Ishikawa (cell line): ENCODE results near the gene ST7.

Source experiments
- RAD21 ChIP-seq: IDR thresholded peaks from 2 replicates; pipeline ENCODE4 v1.6.1; 2012; ENCODE audit warnings: low read depth
- TF ChIP-seq, protein P1 (sequence below): IDR thresholded peaks from 2 replicates; pipeline ENCODE4 v1.6.1; 2012

DNA sequence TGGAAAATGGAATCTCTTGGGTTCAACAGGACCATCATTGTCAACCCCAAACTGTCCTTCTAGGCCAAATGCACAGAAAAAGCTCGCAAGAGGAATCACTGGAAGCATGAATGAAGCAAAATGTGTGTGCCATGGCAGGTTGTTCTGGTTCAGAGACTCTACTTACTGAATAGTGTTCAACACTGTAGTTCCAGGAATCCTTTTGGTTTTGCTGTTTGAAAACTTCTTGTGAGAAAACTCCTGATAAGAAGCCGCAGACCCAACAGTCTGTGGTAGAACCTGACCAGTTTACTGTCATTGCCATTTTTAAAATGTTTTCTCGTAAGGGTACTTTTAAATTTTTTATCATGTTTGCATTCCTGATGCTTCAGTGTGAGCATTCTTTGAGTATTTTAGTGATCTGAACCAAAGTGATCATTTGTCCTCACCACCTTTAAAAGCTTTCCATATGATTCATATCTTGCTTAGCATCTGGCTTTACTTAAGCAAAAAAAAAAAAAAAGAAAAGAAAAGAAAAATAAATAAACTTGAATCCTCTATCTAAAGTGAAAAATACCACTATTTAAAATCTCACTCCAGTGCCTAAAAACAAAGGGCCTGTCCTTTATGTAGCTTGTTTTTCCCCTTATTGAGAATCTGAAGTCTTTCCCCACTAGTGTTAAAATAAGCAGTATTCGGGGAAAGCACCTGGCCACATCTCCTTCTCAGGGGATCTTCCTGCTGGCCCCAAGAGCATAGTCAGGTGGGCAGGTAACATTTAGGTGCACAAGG, 277.2 kb downstream of the ST7 start:
- no peak for TF ChIP-seq RAD21
- TF ChIP-seq, protein P1, sequence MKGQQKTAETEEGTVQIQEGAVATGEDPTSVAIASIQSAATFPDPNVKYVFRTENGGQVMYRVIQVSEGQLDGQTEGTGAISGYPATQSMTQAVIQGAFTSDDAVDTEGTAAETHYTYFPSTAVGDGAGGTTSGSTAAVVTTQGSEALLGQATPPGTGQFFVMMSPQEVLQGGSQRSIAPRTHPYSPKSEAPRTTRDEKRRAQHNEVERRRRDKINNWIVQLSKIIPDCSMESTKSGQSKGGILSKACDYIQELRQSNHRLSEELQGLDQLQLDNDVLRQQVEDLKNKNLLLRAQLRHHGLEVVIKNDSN: no peak
